ENCODE results near the gene TBC1D8.
"Not testable (repeated sequence)": the region's sequence is repeated elsewhere in the genome, so short reads cannot be mapped to it uniquely, and the experiment has no call there.

DNA sequence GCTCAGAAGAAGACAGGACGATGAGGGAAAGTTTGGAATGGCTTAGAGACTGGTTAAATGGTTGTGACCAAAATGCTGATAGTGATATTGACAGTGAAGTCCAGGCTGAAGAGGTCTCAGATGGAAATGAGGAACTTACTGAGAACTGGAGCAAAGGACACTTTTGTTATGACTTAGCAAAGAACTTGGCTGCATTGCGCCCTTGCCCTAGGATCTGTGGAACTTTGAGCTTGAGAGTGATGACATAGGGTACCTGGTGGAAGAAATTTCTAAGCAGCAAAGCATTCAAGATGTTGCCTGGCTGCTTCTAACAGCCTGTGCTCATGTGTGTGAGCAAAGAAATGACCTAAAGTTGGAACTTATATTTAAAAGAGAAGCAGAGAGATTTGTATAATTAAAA is 16.4 kb upstream of the TBC1D8 start:
- not testable (repeated sequence) for TF ChIP-seq POLR2A, POLR2AphosphoS5 (IDR thresholded peaks at IDR 0.05)
- TF ChIP-seq, protein P1, sequence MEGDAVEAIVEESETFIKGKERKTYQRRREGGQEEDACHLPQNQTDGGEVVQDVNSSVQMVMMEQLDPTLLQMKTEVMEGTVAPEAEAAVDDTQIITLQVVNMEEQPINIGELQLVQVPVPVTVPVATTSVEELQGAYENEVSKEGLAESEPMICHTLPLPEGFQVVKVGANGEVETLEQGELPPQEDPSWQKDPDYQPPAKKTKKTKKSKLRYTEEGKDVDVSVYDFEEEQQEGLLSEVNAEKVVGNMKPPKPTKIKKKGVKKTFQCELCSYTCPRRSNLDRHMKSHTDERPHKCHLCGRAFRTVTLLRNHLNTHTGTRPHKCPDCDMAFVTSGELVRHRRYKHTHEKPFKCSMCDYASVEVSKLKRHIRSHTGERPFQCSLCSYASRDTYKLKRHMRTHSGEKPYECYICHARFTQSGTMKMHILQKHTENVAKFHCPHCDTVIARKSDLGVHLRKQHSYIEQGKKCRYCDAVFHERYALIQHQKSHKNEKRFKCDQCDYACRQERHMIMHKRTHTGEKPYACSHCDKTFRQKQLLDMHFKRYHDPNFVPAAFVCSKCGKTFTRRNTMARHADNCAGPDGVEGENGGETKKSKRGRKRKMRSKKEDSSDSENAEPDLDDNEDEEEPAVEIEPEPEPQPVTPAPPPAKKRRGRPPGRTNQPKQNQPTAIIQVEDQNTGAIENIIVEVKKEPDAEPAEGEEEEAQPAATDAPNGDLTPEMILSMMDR (IDR thresholded peaks at IDR 0.05), result not testable (repeated sequence)

Measured in prostate gland (tissue), 2 donors.